HTR-8/SVneo (cell line): ENCODE data around the gene MEIS2.

ENCODE experiments used
- DNase-seq: peaks from one replicate; pipeline ENCODE4 v3.0.0; 2011; ENCODE audit warnings: low spot score, mixed read lengths; ENCODE audit not compliant: insufficient read length
- FAIRE-seq: peaks from 2 replicates; lab custom pipeline; 2011; peaks lifted over from hg19 to GRCh38; lab: Jason Lieb, UNC

Gene MEIS2

DNA sequence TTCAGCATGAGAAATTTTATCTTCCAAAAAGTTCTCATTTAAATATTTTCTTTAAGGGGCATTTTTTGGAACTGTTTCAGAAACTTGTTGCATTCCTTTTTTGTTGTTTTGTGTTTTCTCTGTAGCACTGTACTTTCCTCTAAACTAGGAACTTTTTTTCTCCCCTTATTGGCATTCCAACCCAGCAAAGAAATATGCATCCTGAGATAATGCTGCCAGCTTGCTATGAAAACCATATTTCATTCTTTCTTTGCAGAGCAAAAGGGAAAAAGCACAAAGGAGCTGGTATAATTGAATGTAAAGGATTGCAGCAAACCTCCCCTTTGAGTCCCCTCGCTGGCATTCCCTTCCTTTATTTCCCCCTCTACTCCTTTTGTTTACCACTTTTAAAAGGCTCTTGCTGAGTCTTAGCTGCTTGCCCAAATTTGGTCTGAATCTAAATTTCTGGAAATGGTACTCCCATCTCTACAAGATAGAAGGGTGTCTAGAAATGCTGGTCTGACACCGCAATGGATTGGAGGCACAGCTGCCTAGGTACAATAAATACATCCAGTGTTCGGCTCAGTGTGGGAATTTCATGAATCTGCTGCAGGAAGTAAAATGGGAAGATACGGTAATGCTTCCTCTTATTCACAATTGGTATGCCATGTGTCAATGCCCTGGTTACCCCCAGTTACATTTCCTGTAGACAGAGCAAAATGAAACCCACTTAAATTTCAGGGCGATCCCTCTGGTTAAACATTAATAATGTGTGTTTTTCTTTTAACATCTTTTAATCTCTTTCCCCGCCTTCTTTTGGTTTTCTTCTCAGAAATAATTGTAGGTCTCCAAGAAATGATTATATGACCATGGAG lies 156.6 kb downstream of the MEIS2 start:
- DNase-seq (no peak), FAIRE-seq (no peak)

DNA sequence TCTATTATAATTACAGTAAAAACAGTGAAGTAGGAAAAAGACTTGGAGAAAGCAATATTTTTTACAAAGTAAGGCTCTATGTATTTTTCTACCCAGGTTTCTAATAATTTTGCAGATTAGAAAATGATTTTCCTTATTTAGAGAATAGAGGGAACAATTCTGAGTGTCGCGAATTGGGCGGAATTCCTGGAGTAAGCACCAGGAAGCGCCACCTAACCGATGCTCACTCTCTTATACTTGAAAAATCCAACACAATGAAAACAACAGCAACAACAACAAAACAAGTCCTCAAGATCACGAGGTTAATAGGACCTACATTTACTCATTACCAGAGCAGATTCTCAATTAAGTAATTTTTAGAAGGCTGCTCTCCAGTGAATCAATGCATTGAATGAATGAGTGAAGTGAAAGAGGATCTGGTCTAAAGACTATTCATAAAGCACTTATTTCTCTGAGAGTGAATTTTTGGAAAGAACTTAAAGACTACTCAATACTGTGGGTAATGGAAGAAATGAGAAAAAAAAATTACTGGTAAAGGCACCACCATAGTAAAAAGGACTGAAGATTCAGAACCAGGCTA lies 158.0 kb downstream of the MEIS2 start:
- DNase-seq (no peak), FAIRE-seq (no peak)

DNA sequence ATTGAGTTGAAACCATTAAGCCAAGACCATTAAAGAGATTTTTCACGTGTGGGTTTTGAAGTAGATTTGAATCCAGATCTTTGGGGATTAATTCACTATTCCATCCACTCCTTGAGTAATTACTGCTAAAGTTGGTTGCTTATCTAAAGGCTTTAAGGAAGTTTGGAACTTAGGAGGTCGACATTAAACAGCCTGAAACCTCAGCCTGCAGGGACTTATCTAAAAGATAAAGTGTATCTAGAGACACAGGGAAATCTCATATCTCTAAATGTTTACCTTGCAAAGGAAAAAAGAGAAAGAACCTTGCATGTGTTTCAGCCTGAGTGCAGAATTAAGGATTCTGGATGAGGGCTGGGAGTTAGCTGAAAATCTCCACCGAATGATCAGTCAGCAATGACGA lies 158.6 kb downstream of the MEIS2 start:
- FAIRE-seq, result no peak
- no peak for DNase-seq

DNA sequence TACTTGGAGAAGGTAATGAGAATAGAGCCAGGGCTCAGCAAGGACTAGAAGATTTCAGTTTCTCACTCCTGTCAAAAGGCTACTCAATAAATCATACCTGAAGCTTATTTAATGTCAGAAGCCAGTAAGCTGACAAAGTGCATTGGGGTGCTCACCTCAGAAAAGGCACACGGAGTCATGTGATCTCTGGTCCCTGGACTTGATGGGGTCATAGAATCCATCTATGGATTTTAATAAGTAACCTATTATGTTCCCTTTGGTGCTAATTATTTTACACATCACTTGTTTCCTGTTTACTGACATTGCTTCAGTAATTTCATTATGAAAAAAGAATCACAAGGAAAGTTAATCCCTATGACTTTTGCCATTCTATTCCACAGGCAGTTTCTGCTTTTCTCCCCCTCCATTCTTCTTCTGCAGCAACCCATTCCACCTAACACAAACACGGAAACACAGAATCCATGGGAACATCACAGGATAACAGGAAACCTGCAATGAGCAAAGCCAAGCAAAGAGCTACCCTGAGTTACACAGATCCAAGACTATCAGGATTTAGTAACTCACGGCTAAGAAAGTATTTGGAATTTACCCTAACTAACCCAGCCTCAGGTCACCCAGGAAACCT lies 159.6 kb downstream of the MEIS2 start:
- no peak for DNase-seq

DNA sequence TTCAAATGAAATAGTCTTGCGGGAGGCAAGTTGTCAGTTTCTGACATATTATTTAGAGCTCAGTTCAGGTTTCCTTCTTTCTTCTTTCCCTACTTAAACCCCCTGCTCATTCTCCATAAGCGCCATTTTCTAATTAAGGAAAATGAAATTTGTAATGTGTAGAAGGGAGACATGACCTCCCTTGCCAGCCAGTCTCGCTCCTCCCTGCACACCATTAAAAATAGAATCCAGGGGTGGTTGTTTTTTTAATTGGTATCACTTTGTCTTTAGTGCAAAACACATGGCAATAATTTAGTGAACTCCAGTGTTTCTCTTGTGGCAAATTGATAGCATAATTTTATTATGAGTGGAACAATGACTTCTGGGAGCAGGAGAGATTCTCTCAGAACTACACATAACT lies 160.1 kb downstream of the MEIS2 start:
- no peak for FAIRE-seq
- no peak for DNase-seq

More for the DNA sequence above, 159.6 kb downstream of the MEIS2 start:
- FAIRE-seq, result no peak

DNA sequence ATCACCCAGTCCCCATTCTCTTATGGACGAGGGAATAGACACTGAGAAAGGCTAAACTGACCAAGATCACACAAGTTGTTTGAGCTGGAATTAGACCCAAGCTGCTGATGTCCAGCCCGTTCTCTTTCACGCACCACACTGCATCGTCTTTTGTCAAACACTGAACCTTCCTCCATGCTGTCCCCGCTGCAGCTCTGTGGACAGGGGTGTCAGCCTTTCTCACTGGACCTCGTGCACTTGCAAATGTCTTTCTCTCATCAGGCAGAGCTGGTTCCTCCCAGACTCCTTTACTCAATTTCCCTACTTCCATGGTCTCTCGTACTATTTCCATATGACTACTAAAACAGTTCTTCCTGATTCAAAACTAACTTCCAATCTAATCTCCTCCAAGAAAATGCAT lies 161.6 kb downstream of the MEIS2 start:
- DNase-seq (no peak), FAIRE-seq (no peak)

DNA sequence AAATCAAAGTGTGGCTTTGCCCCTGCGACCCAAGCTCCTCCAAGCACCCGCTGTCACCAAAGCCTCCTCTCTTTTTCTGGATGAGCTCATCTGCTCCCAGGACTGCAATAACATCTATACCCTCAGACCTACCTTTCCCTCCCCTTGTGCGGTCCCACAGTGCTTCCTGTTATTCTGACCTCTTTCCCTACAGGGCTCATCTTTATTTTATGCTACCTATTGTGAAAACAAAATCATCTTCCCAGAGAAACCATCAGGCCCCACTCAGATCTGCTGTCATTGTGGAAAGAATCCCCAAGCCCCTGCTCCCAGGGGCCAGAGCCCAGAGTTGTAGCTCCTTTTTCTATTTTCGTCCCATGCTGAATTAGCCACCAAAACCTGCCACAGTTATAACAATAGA lies 162.2 kb downstream of the MEIS2 start:
- FAIRE-seq (no peak), DNase-seq (no peak)

DNA sequence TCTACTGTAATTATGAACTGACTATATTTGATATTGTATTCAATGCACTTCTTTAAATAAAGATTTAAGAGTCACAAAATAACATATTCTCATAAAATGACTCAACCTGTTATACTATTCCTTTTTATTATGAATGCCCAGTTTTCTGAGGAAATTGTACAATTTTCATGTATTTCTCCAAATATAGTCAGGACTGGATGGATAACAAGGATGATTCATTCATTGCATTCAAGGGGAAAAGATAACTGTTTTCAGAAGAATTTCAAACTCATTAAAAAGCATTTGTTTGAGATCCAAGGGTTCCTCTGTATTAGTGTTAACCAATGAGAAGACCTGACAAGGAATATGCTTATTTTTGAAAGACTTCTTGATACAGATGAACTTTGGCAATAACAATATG lies 163.7 kb downstream of the MEIS2 start:
- DNase-seq (no peak), FAIRE-seq (no peak)

DNA sequence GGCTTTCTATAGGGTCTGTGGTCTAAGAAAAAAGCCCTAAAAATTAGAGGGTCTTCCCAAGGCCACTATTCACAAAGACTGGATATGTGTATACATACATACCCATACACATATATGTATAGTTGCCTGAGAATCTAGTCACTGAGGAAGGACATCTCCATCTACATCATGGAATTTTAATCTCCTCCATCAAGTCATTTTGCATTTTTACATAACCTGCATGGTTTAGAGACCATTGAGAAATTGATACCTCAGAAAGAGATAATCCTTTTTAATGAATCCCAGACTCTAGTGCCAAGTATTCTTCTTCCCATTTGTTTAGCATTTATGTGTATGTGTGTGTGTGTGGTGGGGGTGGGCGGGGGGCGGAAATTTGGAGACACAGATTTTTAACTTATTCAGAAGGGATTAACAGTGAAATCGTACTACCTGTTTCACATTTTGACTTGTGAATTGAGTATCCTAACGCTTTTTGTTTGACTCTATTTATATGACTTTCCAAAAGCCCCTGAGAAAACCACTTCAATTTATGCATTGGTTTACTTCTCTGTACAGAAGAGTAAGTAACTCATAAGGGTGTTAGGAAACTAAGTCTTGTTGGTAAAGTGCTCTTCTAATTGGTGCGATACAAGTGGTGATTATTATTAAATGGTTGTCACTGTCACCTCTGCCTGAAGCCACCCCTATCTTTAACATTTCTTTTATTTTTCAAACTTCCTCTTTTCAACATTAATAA lies 166.9 kb downstream of the MEIS2 start:
- FAIRE-seq (no peak), DNase-seq (no peak)

DNA sequence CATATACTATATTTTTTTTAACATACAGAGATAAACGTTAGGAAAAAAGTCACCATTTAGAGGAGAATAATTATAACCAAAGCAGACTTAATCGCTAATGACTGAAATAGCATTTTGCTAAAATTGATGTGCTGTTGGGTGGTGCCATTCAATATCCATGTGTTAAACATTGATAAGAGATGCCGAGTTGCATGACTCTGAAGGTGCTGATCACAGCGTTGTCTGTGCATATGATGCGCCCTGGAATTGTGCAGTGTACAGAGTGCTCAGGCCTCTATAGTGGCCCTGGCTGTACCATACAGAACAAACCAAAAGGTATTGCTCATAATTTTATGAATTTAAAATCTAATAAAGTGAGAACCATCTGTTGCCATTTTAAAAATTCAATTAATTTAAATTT lies 168.3 kb downstream of the MEIS2 start:
- FAIRE-seq (no peak), DNase-seq (no peak)

DNA sequence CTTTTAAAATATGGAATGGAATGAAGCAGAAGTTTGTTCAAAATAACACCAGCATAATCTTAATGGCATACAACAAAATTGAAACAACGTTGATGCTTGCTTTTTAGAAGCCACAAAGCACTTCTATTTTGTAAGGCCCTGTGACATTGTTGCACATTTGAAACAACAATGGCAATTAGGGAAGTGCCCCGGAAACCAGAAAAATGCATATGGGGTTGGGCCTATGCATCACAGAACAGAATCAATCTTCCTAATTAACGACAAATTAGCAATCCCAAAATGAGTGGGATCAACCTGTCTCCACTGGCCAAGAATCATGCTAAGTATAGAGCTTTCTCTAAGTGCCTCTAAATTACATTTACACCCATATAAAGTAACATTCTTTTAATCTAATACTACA lies 168.9 kb downstream of the MEIS2 start:
- DNase-seq (no peak), FAIRE-seq (no peak)

DNA sequence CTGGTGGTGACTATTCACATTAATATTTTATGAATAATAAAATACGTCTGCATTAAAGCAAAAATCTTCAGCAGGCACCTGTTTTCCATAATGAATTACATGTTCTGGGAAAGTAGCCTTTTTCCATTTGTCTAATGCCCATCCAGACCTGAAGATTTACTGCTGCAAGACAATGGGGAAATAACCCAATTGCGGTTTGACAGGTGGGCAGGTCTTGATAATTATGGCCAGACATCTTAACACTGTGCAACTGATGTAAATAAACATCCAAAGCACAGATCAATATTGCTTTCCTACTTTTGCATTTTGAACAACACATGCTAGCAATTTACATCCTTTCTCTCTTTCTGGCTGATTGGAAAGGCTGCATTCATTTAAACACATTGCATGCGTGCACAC lies 173.9 kb downstream of the MEIS2 start:
- DNase-seq, result no peak

DNA sequence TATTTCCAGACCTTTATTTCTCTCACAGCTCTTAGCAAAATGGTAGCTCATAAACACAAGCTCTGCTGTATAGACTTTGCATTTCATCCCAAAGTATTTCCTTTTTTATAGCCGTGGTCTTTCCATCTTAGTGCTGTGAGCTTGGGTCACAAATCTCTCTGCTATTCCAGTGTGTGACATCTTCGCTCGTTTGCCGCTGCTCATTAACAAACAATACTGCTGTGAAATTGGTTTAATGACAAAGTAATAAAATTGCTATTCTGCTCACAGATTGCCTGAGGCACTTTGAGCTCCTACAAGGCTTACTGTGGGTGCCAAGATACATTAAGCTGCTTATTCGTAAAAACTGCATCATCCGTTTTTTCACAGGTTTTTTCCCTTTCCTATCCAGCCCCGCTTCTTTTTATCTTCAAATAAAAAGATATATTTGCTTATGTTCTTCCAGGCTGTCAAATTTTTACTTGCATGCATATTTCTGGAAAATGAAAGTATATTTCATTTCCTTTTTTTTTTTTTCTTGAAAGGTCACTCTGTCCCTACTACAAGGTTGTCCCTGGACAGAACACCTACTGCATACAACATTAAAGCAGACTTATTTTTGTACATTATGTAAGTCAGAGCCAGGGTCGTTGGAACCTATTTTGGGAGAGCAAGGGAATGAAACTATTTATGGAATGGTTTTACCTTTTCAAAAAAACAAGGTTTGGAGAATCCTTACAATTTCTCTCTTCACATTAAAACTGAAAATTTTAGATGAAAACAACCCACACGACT lies 174.5 kb downstream of the MEIS2 start:
- FAIRE-seq, result no peak
- DNase-seq, result no peak

More for the DNA sequence above, 173.9 kb downstream of the MEIS2 start:
- FAIRE-seq, result no peak

DNA sequence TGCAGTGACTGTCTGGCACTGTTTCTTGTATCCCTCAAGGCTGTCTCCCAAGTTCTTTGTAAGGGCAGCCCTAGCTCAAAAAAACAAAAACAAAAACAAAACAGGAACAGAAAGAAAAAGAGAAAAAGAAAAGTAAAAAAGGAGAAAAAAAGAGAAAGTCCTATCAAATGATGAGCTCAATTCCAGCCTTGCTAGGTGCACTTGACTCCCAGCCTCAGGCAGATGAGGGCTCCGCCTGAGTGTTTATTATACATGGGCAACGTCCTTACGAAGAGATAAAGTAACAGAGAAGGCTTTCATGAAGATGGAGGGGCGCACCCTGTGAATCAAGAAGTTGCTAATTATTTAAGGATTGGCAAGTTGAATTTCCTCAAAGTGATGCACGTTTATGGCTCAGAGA lies 175.3 kb downstream of the MEIS2 start:
- no peak for FAIRE-seq
- no peak for DNase-seq

DNA sequence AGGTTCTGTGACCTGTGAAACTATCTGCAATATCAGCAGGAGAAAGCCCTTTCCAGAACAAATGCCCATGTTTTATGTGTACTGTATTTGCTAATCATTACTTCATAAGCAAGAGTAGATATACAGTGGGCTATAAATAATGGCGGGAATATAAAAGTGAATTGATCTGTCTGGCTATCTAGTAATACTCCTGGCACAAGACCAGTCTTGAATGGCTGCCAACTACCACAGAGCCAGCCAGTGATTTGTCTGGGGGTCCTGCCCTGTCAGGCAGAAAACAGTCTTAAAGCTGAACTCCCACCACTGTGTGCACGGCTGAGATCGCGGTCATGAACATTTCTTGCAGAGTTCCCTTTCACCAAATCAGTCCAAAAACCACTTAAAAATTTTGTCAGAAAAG lies 176.3 kb downstream of the MEIS2 start:
- no peak for DNase-seq
- no peak for FAIRE-seq

DNA sequence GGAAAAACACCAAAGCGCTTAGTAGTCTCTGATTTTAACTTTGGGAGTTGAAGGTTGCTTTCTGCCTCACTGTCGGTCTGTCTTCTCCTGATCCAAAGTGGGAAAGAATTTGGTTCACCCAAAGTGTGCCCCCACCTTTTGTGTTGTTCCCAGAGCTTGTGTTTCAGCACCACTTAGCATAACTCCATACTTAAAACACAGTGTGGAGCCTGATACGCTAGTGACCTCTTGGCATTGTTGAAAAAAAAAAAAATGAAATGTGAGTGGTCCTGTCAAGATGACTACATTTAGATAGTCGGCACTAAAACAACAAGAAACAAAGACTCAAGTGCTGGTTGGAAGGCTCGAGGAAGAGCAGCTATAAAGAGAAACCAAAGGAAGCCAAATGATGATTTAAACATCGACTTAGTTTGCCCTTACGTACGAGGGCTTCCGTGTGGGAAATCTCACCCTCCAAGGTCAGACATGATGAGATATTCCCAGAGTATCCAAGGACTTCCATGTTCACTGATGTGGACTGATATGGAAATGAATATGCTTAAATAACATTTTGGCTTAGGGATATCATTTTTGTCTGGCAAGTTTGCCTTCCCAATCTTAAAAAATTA lies 178.8 kb downstream of the MEIS2 start:
- DNase-seq (no peak), FAIRE-seq (no peak)

DNA sequence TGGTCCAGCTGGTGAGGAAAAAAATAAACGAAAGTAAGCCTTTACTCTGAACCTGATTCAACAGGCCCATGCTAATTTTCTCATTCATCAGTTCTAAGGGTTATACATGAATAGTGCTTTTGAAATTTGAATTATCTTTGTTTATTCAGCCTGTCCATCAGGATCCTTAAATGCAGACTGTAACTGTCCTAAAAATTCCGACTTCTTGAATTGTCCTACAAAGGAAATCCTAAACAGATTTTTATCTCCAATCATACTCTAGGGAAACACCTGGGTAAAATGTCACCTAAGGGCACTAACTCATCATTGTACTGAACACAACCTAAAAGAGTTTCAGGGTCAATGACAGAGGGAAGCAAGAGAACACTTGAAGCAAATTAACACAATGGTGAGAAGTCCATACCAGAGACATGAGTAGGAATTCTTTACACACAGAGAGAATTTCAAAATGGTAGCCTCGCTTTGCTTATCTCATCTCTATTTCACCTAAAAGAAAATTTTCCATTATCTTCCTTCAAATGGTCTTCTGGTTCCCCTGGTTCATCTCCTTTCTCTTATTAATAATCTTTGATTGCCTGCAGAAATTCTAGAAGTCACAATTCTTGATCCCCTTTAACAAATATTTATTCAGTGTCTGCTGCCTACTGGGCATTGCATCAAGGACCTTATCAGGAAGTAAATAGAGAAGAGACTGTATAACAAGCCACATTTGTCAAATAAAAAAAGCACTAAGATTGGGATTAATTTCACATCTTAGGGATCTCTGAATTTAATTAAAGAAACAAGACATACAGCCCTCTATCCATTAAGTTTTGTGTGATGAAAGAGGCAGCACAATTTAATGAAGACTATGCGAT lies 182.7 kb downstream of the MEIS2 start:
- FAIRE-seq (no peak), DNase-seq (no peak)

DNA sequence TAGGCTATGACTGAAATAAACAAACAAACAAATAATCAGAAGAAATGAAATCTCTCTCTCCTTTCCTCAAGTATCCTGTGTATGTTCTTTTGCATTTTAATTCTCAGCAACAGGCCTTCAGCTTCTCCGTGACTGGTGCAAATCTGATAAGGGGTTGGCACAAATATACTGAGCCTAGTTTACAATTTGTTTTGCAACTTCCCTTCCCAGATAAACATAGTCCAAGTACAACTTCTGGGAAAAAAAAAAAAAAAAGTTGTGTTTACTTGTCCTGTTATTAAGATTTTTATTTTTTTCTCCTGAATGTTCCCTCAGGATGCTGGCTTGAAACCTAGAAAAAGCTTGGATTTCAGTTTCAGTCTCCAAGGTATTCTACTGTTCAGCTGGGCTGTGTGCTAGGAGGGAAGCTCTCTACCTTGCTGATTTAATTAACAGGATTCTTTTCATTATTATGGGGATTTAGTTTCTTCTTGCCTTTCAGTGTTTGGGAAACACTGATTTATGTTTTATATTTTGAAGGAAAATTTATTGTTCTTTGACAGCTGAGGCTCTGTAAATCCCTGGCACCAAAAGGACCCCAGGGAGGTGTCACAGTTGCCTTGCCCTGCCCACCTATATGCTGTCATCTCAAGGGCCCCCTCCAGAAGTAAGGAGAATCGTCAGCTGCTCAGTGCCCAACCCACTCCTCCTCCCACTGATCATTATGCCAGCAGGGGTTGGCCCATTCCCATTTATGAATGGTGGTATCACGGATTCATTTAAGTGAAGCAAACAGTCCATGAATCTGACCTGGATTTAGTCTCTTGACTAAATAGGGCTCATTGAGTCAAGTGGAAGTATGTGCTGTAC lies 185.2 kb downstream of the MEIS2 start:
- FAIRE-seq (no peak), DNase-seq (no peak)
